Lower leg skin (tissue), 3 donors: ENCODE data around the gene MCM5.

Source experiments
- CTCF ChIP-seq, 3 donors: fragments of 450-650 bp; IDR thresholded peaks; one replicate each; pipeline ENCODE4 v1.5.1; 2016; ENCODE audit warnings: antibody characterized with exemption in 3 of 3, mild to moderate bottlenecking in 3 of 3, moderate library complexity in 2 of 3
- POLR2A ChIP-seq, 2 donors: fragments of 450-650 bp; IDR thresholded peaks; one replicate each; pipeline ENCODE4 v1.6.1; 2016 to 2017; ENCODE audit warnings: antibody characterized with exemption in 2 of 2, mild to moderate bottlenecking in 1 of 2, moderate library complexity in 1 of 2

GRCh38 chr22:35456757-35457156 is 56.8 kb downstream of the MCM5 start:
- TF ChIP-seq POLR2A (IDR thresholded peaks at IDR 0.05) (no peak), CTCF (IDR thresholded peaks at IDR 0.05) (no peak)
